COLO829 (cell line): ENCODE data around the gene CMC2.

Source experiments
- DNase-seq: peaks from one replicate; pipeline ENCODE4 v3.0.0; 2012; ENCODE audit warnings: low spot score

CMC2 gene

GRCh38 chr16:80973991-80974390 is 32.7 kb downstream of the CMC2 start:
- no peak for DNase-seq

GRCh38 chr16:80972611-80973010 is 34.1 kb downstream of the CMC2 start:
- DNase-seq, result no peak

- no peak for DNase-seq
Measured at GRCh38 chr16:80971819-80972218, 34.9 kb downstream of the CMC2 start.

- DNase-seq, result no peak
Measured at GRCh38 chr16:80969114-80969484, 37.6 kb downstream of the CMC2 start.

GRCh38 chr16:80968386-80969113 is 38.1 kb downstream of the CMC2 start:
- no peak for DNase-seq

- DNase-seq, result no peak
Measured at GRCh38 chr16:80966617-80967016, 40.1 kb downstream of the CMC2 start.

GRCh38 chr16:80964351-80964750 is 42.3 kb downstream of the CMC2 start:
- DNase-seq, result no peak

- no peak for DNase-seq
Measured at GRCh38 chr16:80962879-80963278, 43.8 kb downstream of the CMC2 start.

- DNase-seq, result no peak
Measured at GRCh38 chr16:80958284-80958683, 48.4 kb downstream of the CMC2 start.

- DNase-seq, result no peak
Measured at GRCh38 chr16:80954985-80955384, 51.7 kb downstream of the CMC2 start.

- DNase-seq, result peak; percentile 3
Measured at GRCh38 chr16:80948886-80949493, 57.7 kb downstream of the CMC2 start.

GRCh38 chr16:80947708-80948625 is 58.7 kb downstream of the CMC2 start:
- DNase-seq, result no peak

GRCh38 chr16:80947239-80947638 is 59.4 kb downstream of the CMC2 start:
- no peak for DNase-seq

- no peak for DNase-seq
Measured at GRCh38 chr16:80946481-80946880, 60.2 kb downstream of the CMC2 start.

GRCh38 chr16:80940069-80940856 is 66.4 kb downstream of the CMC2 start:
- no peak for DNase-seq

GRCh38 chr16:80938879-80939260 is 67.8 kb downstream of the CMC2 start:
- DNase-seq, result no peak

GRCh38 chr16:80938004-80938878 is 68.4 kb downstream of the CMC2 start:
- DNase-seq, result no peak

GRCh38 chr16:80936410-80936809 is 70.3 kb downstream of the CMC2 start:
- no peak for DNase-seq

GRCh38 chr16:80935691-80936090 is 71.0 kb downstream of the CMC2 start:
- DNase-seq, result no peak

GRCh38 chr16:80932708-80933095 is 74.0 kb downstream of the CMC2 start:
- DNase-seq, result no peak
